Vagina (tissue), 2 donors: ENCODE measurements around the gene BMPR1A.

Source experiments
- POLR2AphosphoS5 ChIP-seq, 2 donors: sonication (generic); formaldehyde crosslinking; IDR thresholded peaks; one replicate each; pipeline ENCODE4 v1.9.0; 2017; ENCODE audit warnings: antibody characterized with exemption in 2 of 2, mild to moderate bottlenecking in 2 of 2, low read depth in 1 of 2; ENCODE audit not compliant: insufficient read depth in 1 of 2
- TF ChIP-seq, protein P1 (sequence below), 3 experiments: fragments of 450-650 bp in 2 of 3; fragments of 200-600 bp in 1 of 3; sonication (generic) in 1 of 3; IDR thresholded peaks; one replicate each; pipeline ENCODE4 v1.5.1; 2017 to 2019; ENCODE audit warnings: antibody characterized with exemption in 3 of 3, mild to moderate bottlenecking in 2 of 3, moderate library complexity in 2 of 3

GRCh38 chr10:86813101-86813500 lies 56.7 kb downstream of the BMPR1A start:
- TF ChIP-seq, protein P1, sequence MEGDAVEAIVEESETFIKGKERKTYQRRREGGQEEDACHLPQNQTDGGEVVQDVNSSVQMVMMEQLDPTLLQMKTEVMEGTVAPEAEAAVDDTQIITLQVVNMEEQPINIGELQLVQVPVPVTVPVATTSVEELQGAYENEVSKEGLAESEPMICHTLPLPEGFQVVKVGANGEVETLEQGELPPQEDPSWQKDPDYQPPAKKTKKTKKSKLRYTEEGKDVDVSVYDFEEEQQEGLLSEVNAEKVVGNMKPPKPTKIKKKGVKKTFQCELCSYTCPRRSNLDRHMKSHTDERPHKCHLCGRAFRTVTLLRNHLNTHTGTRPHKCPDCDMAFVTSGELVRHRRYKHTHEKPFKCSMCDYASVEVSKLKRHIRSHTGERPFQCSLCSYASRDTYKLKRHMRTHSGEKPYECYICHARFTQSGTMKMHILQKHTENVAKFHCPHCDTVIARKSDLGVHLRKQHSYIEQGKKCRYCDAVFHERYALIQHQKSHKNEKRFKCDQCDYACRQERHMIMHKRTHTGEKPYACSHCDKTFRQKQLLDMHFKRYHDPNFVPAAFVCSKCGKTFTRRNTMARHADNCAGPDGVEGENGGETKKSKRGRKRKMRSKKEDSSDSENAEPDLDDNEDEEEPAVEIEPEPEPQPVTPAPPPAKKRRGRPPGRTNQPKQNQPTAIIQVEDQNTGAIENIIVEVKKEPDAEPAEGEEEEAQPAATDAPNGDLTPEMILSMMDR (IDR thresholded peaks at IDR 0.05) = no peak
- no peak for TF ChIP-seq POLR2AphosphoS5 (IDR thresholded peaks at IDR 0.05; ENCODE audit: insufficient read depth in 1 of 2, low read depth in 1 of 2)
